ENCODE measurements around the gene CTNND2.
A peak's percentile ranks its signal among the peaks of the same experiment; 100 is the strongest.

CTNND2 gene

DNA sequence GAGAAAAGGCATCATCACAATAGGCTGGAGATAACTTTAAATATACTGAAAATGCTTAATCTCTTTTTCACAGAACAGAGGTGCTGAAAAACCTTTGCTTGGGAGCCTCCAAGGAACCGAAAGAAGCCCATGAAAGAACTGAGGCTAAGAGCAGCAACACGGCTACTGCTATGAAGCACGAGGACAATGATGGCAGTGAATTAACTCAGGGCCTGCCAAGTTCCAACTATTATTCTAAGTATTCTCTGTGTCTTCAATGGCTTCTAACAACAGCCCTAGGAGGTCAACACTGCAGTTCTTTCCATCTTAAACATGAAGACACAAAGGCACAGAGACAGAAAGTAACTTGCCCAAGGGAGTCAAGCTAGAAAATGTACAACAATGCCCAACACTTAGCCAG, 850.2 kb downstream of the CTNND2 start:
- TF ChIP-seq, protein P1, sequence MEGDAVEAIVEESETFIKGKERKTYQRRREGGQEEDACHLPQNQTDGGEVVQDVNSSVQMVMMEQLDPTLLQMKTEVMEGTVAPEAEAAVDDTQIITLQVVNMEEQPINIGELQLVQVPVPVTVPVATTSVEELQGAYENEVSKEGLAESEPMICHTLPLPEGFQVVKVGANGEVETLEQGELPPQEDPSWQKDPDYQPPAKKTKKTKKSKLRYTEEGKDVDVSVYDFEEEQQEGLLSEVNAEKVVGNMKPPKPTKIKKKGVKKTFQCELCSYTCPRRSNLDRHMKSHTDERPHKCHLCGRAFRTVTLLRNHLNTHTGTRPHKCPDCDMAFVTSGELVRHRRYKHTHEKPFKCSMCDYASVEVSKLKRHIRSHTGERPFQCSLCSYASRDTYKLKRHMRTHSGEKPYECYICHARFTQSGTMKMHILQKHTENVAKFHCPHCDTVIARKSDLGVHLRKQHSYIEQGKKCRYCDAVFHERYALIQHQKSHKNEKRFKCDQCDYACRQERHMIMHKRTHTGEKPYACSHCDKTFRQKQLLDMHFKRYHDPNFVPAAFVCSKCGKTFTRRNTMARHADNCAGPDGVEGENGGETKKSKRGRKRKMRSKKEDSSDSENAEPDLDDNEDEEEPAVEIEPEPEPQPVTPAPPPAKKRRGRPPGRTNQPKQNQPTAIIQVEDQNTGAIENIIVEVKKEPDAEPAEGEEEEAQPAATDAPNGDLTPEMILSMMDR (IDR thresholded peaks at IDR 0.05; ENCODE audit: low read depth, low read length, missing control alignments) = no peak

DNA sequence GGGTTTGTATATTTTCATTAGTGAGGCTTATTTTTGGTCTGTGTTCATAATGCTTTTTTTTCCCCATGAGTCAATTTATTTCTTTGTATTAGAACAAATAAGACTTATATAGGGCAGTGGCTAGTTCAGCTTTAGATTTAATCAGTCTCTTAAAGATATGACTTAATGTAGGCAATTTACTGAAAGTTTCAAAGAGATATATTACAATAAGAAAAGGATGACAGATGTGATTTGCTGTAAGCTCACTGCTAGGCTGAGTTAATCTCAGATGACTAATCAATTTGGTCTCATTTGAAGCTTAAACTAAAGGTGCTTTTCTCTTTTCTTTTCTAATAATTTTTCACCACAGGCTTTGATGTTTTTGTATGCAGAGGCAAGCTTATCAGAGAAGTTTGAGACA, 851.4 kb downstream of the CTNND2 start:
- no peak overlapping the region for H3K4me3 ChIP-seq (ENCODE audit: low read depth, low read length)
- TF ChIP-seq, protein P1 (IDR thresholded peaks at IDR 0.05; ENCODE audit: low read depth, low read length, missing control alignments) = no peak
- DNase-seq (ENCODE audit: low read depth) = no peak

More for the DNA sequence above, 850.2 kb downstream of the CTNND2 start:
- no peak for DNase-seq (ENCODE audit: low read depth)
- no peak overlapping the region for H3K4me3 ChIP-seq (ENCODE audit: low read depth, low read length)

DNA sequence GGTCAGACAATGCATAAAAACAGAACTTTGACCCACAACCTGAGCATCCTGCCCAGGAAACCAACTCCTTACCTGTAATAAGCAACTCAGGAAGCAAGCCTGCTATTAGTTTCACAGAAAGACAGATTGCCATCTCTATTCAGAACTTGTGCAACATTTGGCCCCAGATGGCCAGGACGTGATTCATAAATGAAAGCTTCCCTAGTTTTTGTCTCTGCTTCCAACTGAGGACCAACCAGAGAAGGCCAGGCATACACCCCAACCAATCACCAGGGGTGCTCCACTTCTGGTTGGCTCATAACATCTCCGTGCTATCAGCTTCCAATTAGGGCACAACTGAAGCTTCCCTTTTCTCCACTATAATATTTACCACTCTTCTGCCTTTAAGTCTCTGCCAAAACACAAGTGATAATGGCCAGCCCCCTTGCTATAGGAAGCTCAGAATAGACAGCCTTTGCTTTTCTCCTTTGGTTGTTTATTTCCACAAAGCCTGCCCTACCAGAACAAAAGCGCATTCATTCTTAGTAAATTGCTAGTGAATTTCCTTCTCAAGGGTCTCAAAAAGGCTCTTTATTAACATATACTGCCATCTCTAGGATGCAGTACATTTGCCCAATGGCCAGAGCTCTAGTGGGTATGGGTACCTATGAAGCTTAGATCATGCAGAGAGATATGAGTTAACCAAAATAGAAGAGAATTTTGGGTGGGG, 853.5 kb downstream of the CTNND2 start:
- TF ChIP-seq, protein P1 (IDR thresholded peaks at IDR 0.05; ENCODE audit: low read depth, low read length, missing control alignments) = no peak
- H3K4me3 ChIP-seq (ENCODE audit: low read depth, low read length) = no peak overlapping the region
- DNase-seq (ENCODE audit: low read depth) = no peak

DNA sequence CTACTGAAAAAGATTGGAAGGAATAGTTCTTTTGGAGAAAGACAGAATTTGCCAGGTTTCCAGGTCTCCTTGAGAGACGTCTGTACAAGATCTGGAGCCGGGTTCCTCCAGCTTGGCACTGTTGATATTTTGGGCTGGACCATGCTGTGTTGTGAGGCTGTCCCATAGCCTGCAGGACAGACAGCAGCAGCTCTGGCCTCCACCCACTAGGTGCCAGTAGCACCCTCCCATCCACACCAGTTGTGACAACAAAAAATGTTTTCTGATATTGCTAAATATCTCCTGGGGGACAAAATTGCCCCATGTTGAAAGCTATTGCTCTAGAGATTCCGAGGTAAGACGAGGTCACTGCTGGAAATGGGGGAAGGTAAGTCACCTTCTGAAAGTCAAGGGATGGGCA, 855.5 kb downstream of the CTNND2 start:
- DNase-seq (ENCODE audit: low read depth) = no peak

DNA sequence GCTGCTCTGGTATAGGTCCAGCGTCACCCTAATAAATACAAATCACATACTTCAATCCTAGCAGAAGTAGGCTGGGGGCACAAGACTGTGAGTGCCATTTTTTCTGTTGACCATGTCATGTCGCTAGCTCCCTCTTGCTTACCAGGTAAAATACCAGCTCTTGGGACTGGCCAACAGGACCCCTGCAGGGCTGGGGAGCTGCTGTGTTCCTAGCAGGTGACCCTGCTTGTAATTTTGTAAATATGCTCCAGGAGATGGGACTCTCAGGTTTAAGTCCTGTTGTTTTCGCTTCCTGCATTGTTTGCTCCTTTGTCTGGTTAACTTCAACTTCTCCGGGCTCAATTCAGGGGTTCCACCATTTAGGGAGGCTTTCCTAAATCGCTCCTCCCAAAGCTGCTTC, 856.6 kb downstream of the CTNND2 start:
- TF ChIP-seq, protein P1 (IDR thresholded peaks at IDR 0.05; ENCODE audit: low read depth, low read length, missing control alignments) = no peak
- no peak overlapping the region for H3K4me3 ChIP-seq (ENCODE audit: low read depth, low read length)
- DNase-seq (ENCODE audit: low read depth) = no peak

More for the DNA sequence above, 855.5 kb downstream of the CTNND2 start:
- TF ChIP-seq, protein P1 (IDR thresholded peaks at IDR 0.05; ENCODE audit: low read depth, low read length, missing control alignments) = peak; percentile 30
- no peak overlapping the region for H3K4me3 ChIP-seq (ENCODE audit: low read depth, low read length)

DNA sequence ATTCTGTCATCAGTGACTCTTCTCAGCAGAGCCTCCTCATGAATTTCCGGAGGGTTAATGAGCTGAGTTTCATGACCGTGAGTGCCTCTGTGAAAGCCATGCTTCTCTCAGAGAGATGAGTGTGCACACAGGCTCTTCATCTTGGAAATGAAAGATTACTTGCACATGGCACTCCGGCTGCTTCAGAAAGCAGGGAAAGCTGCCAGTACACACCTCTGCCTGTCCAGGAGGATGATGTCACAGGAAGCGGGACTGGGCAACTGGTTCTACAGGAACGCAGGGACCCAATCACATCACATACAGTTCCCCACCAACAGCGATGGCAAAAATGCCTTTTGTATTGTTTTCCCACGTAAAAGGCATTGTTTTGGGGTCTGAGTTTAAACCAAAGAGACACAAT, 857.2 kb downstream of the CTNND2 start:
- TF ChIP-seq, protein P1 (IDR thresholded peaks at IDR 0.05; ENCODE audit: low read depth, low read length, missing control alignments) = no peak
- H3K4me3 ChIP-seq (ENCODE audit: low read depth, low read length) = no peak overlapping the region
- DNase-seq (ENCODE audit: low read depth) = no peak

DNA sequence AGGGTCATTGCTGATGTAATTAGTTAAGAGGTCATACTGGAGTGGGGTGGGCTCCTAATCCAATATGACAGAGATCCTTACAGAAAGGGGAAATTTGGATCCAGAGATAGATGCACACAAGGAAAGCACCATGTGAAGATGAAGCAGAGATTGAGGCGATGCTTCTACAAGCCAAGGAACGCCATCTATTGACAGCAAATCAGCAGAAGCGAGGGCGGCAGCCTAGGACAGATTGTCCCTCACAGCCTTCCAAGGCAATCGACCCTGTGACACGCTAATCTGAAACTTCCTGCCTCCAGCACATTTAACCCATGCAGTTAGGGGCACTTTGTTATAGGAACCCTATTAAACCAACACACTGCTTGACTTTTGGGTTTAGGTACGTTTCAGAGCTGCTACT, 858.1 kb downstream of the CTNND2 start:
- H3K4me3 ChIP-seq (ENCODE audit: low read depth, low read length) = no peak overlapping the region
- DNase-seq (ENCODE audit: low read depth) = no peak
- TF ChIP-seq, protein P1 (IDR thresholded peaks at IDR 0.05; ENCODE audit: low read depth, low read length, missing control alignments) = no peak

Measured in GM12864 (cell line).